GM12878 (cell line): ENCODE data around the gene AGPAT4. TPM values are rescaled to one million over a fixed set of nuclear protein-coding genes. Genes with fewer than 3 reads are reported as not detected.

Source experiments
- ATAC-seq: fragments of 200-7000 bp; cut with Tn5 transposase; 3 replicates; pipeline ENCODE4 v1.9.1; 2020; ENCODE audit warnings: mild to moderate bottlenecking, moderate library complexity
- BruUV-seq: library from RNA; stranded (reverse); fragments of 400-500 nt; replicated peaks from 2 replicates; lab custom pipeline; 2021; lab: Mats Ljungman, UMichigan
- CTCF ChIA-PET: fragments of 300-600 bp; sonication (Branson Sonifier 250); formaldehyde crosslinking; extraction: SDS; loops from one replicate; lab custom pipeline; 2021; ENCODE audit warnings: inconsistent platforms; lab: Yijun Ruan, JAX
- POLR2A ChIA-PET: fragments of 350-600 bp; formaldehyde crosslinking; extraction: SDS; loops from one replicate; lab custom pipeline; 2021; ENCODE audit warnings: inconsistent platforms; lab: Charles Lee
- RAD21 ChIA-PET: fragments of 300-600 bp; sonication (Branson Sonifier 250); formaldehyde crosslinking; loops from one replicate; lab custom pipeline; 2023; ENCODE audit warnings: antibody characterized with exemption; ENCODE audit not compliant: unreplicated experiment; lab: Charles Lee
- SMC1A ChIA-PET: fragments of 300-600 bp; sonication (Branson Sonifier 250); formaldehyde crosslinking; loops from one replicate; lab custom pipeline; 2023; ENCODE audit not compliant: unreplicated experiment, uncharacterized antibody; lab: Charles Lee
- DNase-seq: peaks from one replicate; pipeline ENCODE4 v3.0.0-alpha.2; 2011; ENCODE audit warnings: low read depth, low spot score
- FAIRE-seq: peaks from 3 replicates; lab custom pipeline; 2011; peaks lifted over from hg19 to GRCh38; lab: Jason Lieb, UNC
- H2AFZ ChIP-seq: 2 replicates; pipeline ENCODE4 v1.6.0; 2011; ENCODE audit warnings: low read depth, low read length, control low read depth; ENCODE audit not compliant: control insufficient read depth
- H3K27ac ChIP-seq: 2 replicates; pipeline ENCODE4 v1.5.1; 2011; ENCODE audit warnings: control low read depth; ENCODE audit not compliant: control insufficient read depth, insufficient read depth
- H3K27me3 ChIP-seq, 2 experiments: replicated peaks in 1 of 2; 2 replicates each; pipeline versions ENCODE4 v1.6.0 to v1.6.1; 2011; ENCODE audit warnings: low read length in 1 of 2; ENCODE audit not compliant: control insufficient read depth in 2 of 2, insufficient read depth in 2 of 2
- H3K36me3 ChIP-seq, 2 experiments: 2 replicates each; pipeline ENCODE4 v1.5.1; 2011; ENCODE audit warnings: low read length in 1 of 2; ENCODE audit not compliant: control insufficient read depth in 2 of 2, insufficient read depth in 2 of 2
- H3K4me1 ChIP-seq: 2 replicates; pipeline ENCODE4 v1.6.1; 2011; ENCODE audit warnings: mild to moderate bottlenecking, low read length, moderate library complexity, mixed read lengths; ENCODE audit not compliant: control insufficient read depth, insufficient read depth
- H3K4me2 ChIP-seq: 2 replicates; pipeline ENCODE4 v1.6.0; 2011; ENCODE audit warnings: control low read depth; ENCODE audit not compliant: control insufficient read depth, insufficient read depth
- H3K4me3 ChIP-seq: fragments of 200-600 bp; sonication (generic); 2 replicates; pipeline ENCODE4 v1.5.1; 2016
- H3K79me2 ChIP-seq: 2 replicates; pipeline ENCODE4 v1.6.0; 2011; ENCODE audit warnings: low read length; ENCODE audit not compliant: control insufficient read depth, insufficient read depth
- H3K9ac ChIP-seq: 2 replicates; pipeline ENCODE4 v1.8.0; 2011; ENCODE audit warnings: low read length, control low read depth, mixed read lengths; ENCODE audit not compliant: control insufficient read depth, insufficient read depth
- H3K9me3 ChIP-seq: replicated peaks from 3 replicates; pipeline ENCODE4 v1.5.1; 2011; ENCODE audit warnings: mild to moderate bottlenecking, low read length; ENCODE audit not compliant: control insufficient read depth, insufficient read depth
- H4K20me1 ChIP-seq: 2 replicates; pipeline ENCODE4 v1.6.0; 2011; ENCODE audit not compliant: control insufficient read depth, insufficient read depth
- BCL3 ChIP-seq: IDR thresholded peaks from 2 replicates; pipeline ENCODE4 v1.6.1; 2011; ENCODE audit warnings: borderline replicate concordance, low read depth, mild to moderate bottlenecking, moderate library complexity, low read length; ENCODE audit not compliant: insufficient read depth, poor library complexity, severe bottlenecking
- GATAD2B ChIP-seq: fragments of 450-650 bp; conservative IDR thresholded peaks from 2 replicates; pipeline ENCODE4 v1.6.1; 2017; ENCODE audit warnings: low read depth, mild to moderate bottlenecking, moderate library complexity
- IKZF2 ChIP-seq, 2 experiments: fragments of 450-650 bp; IDR thresholded peaks; 2 replicates each; pipeline ENCODE4 v1.6.1; 2017; ENCODE audit warnings: mild to moderate bottlenecking in 2 of 2, moderate library complexity in 2 of 2
- IRF4 ChIP-seq: IDR thresholded peaks from 2 replicates; pipeline ENCODE4 v1.6.1; 2011; ENCODE audit warnings: low read depth, low read length
- KAT2A ChIP-seq: conservative IDR thresholded peaks from 2 replicates; pipeline ENCODE4 v1.6.1; 2011; ENCODE audit warnings: low read depth, low read length; ENCODE audit not compliant: control insufficient read depth
- LARP7 ChIP-seq: fragments of 450-650 bp; IDR thresholded peaks from 2 replicates; pipeline ENCODE4 v1.6.1; 2017; ENCODE audit warnings: mild to moderate bottlenecking
- RUNX3 ChIP-seq: IDR thresholded peaks from 2 replicates; pipeline ENCODE4 v1.6.1; 2012; ENCODE audit warnings: low read length, inconsistent platforms
- STAT3 ChIP-seq: IDR thresholded peaks from 2 replicates; pipeline ENCODE4 v1.6.1; 2011; ENCODE audit warnings: low read depth, low read length, improper control_type of control experiment
- YBX1 ChIP-seq: fragments of 450-650 bp; IDR thresholded peaks from 2 replicates; pipeline ENCODE4 v1.6.1; 2016; ENCODE audit warnings: antibody characterized with exemption
- ZNF622 ChIP-seq: fragments of 450-650 bp; IDR thresholded peaks from 2 replicates; pipeline ENCODE4 v1.6.1; 2017; ENCODE audit warnings: mild to moderate bottlenecking, inconsistent platforms
- ZNF687 ChIP-seq: fragments of 450-650 bp; IDR thresholded peaks from 2 replicates; pipeline ENCODE4 v1.6.1; 2017; ENCODE audit warnings: mild to moderate bottlenecking, moderate library complexity
- WGBS: methylation state at CpG from one replicate; pipeline ENCODE4 v1.1.6; 2016; ENCODE audit warnings: low lambda C conversion rate; ENCODE audit not compliant: insufficient replicate concordance, insufficient coverage; ENCODE audit errors: missing lambda C conversion rate; 5-methylcytosine and 5-hydroxymethylcytosine counted together
- in situ Hi-C: fragments of 300-500 bp; cut with MboI; formaldehyde crosslinking; loops from 9 replicates; pipeline ENCODE4 v1.14.3; 2018; ENCODE audit warnings: mixed read lengths
- intact Hi-C: fragments of 100-400 bp; cut with micrococcal nuclease; formaldehyde crosslinking; loops from one replicate; pipeline ENCODE4 v1.14.2; 2022; ENCODE audit not compliant: unreplicated experiment
- polyA plus RNA-seq, 11 experiments: library from polyadenylated mRNA; depleted of rRNA in 4 of 11; unstranded in 6 of 11; stranded (reverse) in 5 of 11; fragments of >200 nt; fragmentation: Nextera tagmentation in 4 of 11; fragmentation: Illumina TruSeq in 1 of 11; extraction: Ambion mirVana in 4 of 11; extraction: Trizol in 1 of 11; gene quantifications; 1 replicate in 1 of 11; 2 replicates in 10 of 11; pipeline versions ENCODE4 v1.2.1 to v1.2.3, GENCODE V29; 2011 to 2016; ENCODE audit warnings: inconsistent platforms in 2 of 11, missing spikeins in 2 of 11, low read depth in 1 of 11
- total RNA-seq, 4 experiments: library from RNA; depleted of rRNA in 3 of 4; stranded (reverse); fragments of >200 nt in 3 of 4; fragmentation: Illumina TruSeq in 1 of 4; extraction: Trizol in 1 of 4; gene quantifications; 2 replicates each; pipeline versions ENCODE4 v1.2.1 to v1.2.3, GENCODE V29; 2013 to 2021

AGPAT4 gene
- total and polyA plus RNA-seq, 10 of the 15 experiments (the other 5 are each of a cell fraction or from before 2014, with no cell fraction given): 0.34 to 2.2 (median 1.3) TPM

GRCh38 chr6:161244725-161245124 is 29.1 kb downstream of the AGPAT4 start:
- no peak overlapping the region for H2AFZ ChIP-seq

More at GRCh38 chr6:161244725-161245124, 29.1 kb downstream of the AGPAT4 start:
- no peak for FAIRE-seq
- Histone ChIP-seq H3K9ac (no peak overlapping the region), H3K4me3 (no peak overlapping the region), H3K4me1 (no peaks in the 10 kb centered on the region), H3K27ac (no peak overlapping the region), H3K4me2 (no peak overlapping the region), H3K36me3 (no peaks in the 10 kb centered on the region), H3K27me3 (no peaks in the 10 kb centered on the region), H4K20me1 (no peaks in the 10 kb centered on the region), H3K79me2 (no peaks in the 10 kb centered on the region), H3K9me3 (no peaks in the 10 kb centered on the region)
- in situ Hi-C loops: no loop called here
- WGBS: 54% methylated on average over 7 of the region's 7 CpGs
- ChIA-PET CTCF (interaction anchor here (0.7 kb wide), 1 partner anchor 9 kb away, joined by 3 read pairs; no protein-coding TSS in a partner anchor), POLR2A (no interaction called here), RAD21 (no interaction called here), SMC1A (no interaction called here)
- intact Hi-C loops: no loop called here
- no peak for ATAC-seq
- no peak for DNase-seq
- TF ChIP-seq KAT2A (no peak), STAT3 (no peak), YBX1 (no peak), LARP7 (no peak), ZNF622 (no peak), GATAD2B (no peak), ZNF687 (no peak), BCL3 (no peak), RUNX3 (no peak), IRF4 (no peak), IKZF2 (IDR thresholded peaks at IDR 0.05) (no peak)
- BruUV-seq: no TSS peak
